HepG2 (cell line): ENCODE measurements around the gene CHST13. TPM values are rescaled to one million over a fixed set of nuclear protein-coding genes. Genes with fewer than 3 reads are reported as not detected.
A peak's percentile ranks its signal among the peaks of the same experiment; 100 is the strongest.

Source experiments
- ATAC-seq: fragments of 200-7000 bp; cut with Tn5 transposase; 3 replicates; pipeline ENCODE4 v1.9.1; 2020; ENCODE audit warnings: mild to moderate bottlenecking, moderate library complexity
- BruUV-seq: library from RNA; stranded (reverse); fragments of 400-500 nt; replicated peaks from 2 replicates; lab custom pipeline; 2021; lab: Mats Ljungman, UMichigan
- CTCF ChIA-PET: fragments of 300-600 bp; formaldehyde crosslinking; extraction: SDS; loops from one replicate; lab custom pipeline; 2021; ENCODE audit warnings: low total read pairs, inconsistent platforms, low intra/inter-chr PET ratio; lab: Yijun Ruan, JAX
- POLR2A ChIA-PET: fragments of 350-600 bp; sonication (Branson Sonifier 250); formaldehyde crosslinking; loops from one replicate; lab custom pipeline; 2020; ENCODE audit warnings: antibody characterized with exemption, inconsistent platforms; lab: Yijun Ruan, JAX
- DNase-seq: peaks from one replicate; pipeline ENCODE4 v3.0.0-alpha.2; 2015; ENCODE audit warnings: low spot score
- FAIRE-seq: peaks from 3 replicates; lab custom pipeline; 2011; peaks lifted over from hg19 to GRCh38; lab: Jason Lieb, UNC
- H2AFZ ChIP-seq: one replicate; pipeline ENCODE4 v1.6.1; 2011; ENCODE audit warnings: low read length, inconsistent platforms
- H3K27ac ChIP-seq: fragments of 300-600 bp; 3 replicates; pipeline ENCODE4 v1.8.0; 2011; ENCODE audit warnings: mixed run types, mild to moderate bottlenecking, mixed read lengths, low read length, inconsistent platforms; ENCODE audit not compliant: insufficient read depth; ENCODE audit errors: extremely low read length
- H3K27me3 ChIP-seq, 2 experiments: fragments of 200-600 bp in 1 of 2; 2 replicates in 1 of 2; 3 replicates in 1 of 2; pipeline versions ENCODE4 v1.6.0 to v1.8.0; 2011; ENCODE audit warnings: low read length in 2 of 2, mild to moderate bottlenecking in 2 of 2, moderate library complexity in 2 of 2, inconsistent platforms in 1 of 2; ENCODE audit not compliant: insufficient read depth in 2 of 2, control insufficient read depth in 1 of 2
- H3K36me3 ChIP-seq, 2 experiments: fragments of 200-600 bp in 1 of 2; replicated peaks in 1 of 2; 2 replicates in 1 of 2; 3 replicates in 1 of 2; pipeline versions ENCODE4 v1.5.1 to v1.8.0; 2011; ENCODE audit warnings: low read length in 2 of 2, inconsistent platforms in 1 of 2; ENCODE audit not compliant: insufficient read depth in 2 of 2, control insufficient read depth in 1 of 2
- H3K4me1 ChIP-seq: 2 replicates; pipeline ENCODE4 v1.5.1; 2012; ENCODE audit warnings: low read length, inconsistent platforms; ENCODE audit not compliant: insufficient read depth
- H3K4me2 ChIP-seq: 2 replicates; pipeline ENCODE4 v1.6.0; 2011; ENCODE audit warnings: low read depth, low read length, inconsistent platforms
- H3K4me3 ChIP-seq, 3 experiments: fragments of 200-600 bp in 1 of 3; sonication (generic), shearing (Covaris generic) in 1 of 3; replicated peaks in 1 of 3; 2 replicates each; pipeline ENCODE4 v1.5.1; 2011 to 2016; ENCODE audit warnings: low read length in 3 of 3, inconsistent platforms in 2 of 3, low read depth in 2 of 3, mild to moderate bottlenecking in 2 of 3, control low read depth in 1 of 3, mixed read lengths in 1 of 3; ENCODE audit not compliant: insufficient read depth in 1 of 3
- H3K79me2 ChIP-seq: one replicate; pipeline ENCODE4 v1.6.1; 2011; ENCODE audit warnings: low read length, inconsistent platforms; ENCODE audit not compliant: insufficient read depth
- H3K9ac ChIP-seq: 2 replicates; pipeline ENCODE4 v1.6.0; 2011; ENCODE audit warnings: mild to moderate bottlenecking, low read depth, low read length, inconsistent platforms; ENCODE audit not compliant: insufficient read depth
- H3K9me3 ChIP-seq: 2 replicates; pipeline ENCODE4 v1.5.1; 2012; ENCODE audit warnings: mild to moderate bottlenecking, low read length
- H4K20me1 ChIP-seq: 2 replicates; pipeline ENCODE4 v1.6.0; 2011; ENCODE audit warnings: inconsistent platforms, mild to moderate bottlenecking, low read length, moderate library complexity; ENCODE audit not compliant: insufficient read depth
- AGO2 ChIP-seq: fragments of 200-400 bp; formaldehyde crosslinking; optimal IDR thresholded peaks from 2 replicates; pipeline ENCODE3; 2017; ENCODE audit warnings: mild to moderate bottlenecking, low read depth, low read length, moderate library complexity
- ATF5 ChIP-seq: sonication (generic); formaldehyde crosslinking; IDR thresholded peaks from 2 replicates; pipeline ENCODE4 v1.4.0; 2020; ENCODE audit warnings: mild to moderate bottlenecking, low read depth, missing genetic modification reagents
- ESRRA ChIP-seq: sonication (generic); formaldehyde crosslinking; IDR thresholded peaks from 2 replicates; pipeline ENCODE4 v1.5.1; 2020; ENCODE audit warnings: mild to moderate bottlenecking, low read depth, missing genetic modification reagents
- KDM3A ChIP-seq: IDR thresholded peaks from 2 replicates; pipeline ENCODE4 v1.6.1; 2018; ENCODE audit warnings: low read depth, missing compliant biosample characterization
- KLF6 ChIP-seq: IDR thresholded peaks from 2 replicates; pipeline ENCODE4 v1.8.0; 2016; ENCODE audit warnings: missing biosample characterization, missing genetic modification reagents
- NFYC ChIP-seq: IDR thresholded peaks from 2 replicates; pipeline ENCODE4 v1.6.1; 2016; ENCODE audit warnings: missing genetic modification reagents, missing compliant biosample characterization
- RAD21 ChIP-seq: fragments of 450-650 bp; formaldehyde crosslinking; IDR thresholded peaks from 2 replicates; pipeline ENCODE4 v1.5.0; 2020; ENCODE audit warnings: mild to moderate bottlenecking
- SALL2 ChIP-seq: sonication (generic); formaldehyde crosslinking; IDR thresholded peaks from 2 replicates; pipeline ENCODE4 v1.8.1; 2023; ENCODE audit warnings: mild to moderate bottlenecking, missing genetic modification reagents, inconsistent platforms
- SP4 ChIP-seq: sonication (generic); formaldehyde crosslinking; IDR thresholded peaks from 2 replicates; pipeline ENCODE4 v1.8.1; 2023; ENCODE audit warnings: mild to moderate bottlenecking, missing genetic modification reagents
- SRY ChIP-seq: sonication (generic); formaldehyde crosslinking; IDR thresholded peaks from 2 replicates; pipeline ENCODE4 v1.8.0; 2022; ENCODE audit warnings: mild to moderate bottlenecking, missing genetic modification reagents
- ZC3H4 ChIP-seq: sonication (generic); formaldehyde crosslinking; IDR thresholded peaks from 2 replicates; pipeline ENCODE4 v1.4.0; 2020; ENCODE audit warnings: missing genetic modification reagents, borderline replicate concordance
- ZNF12 ChIP-seq: sonication (generic); formaldehyde crosslinking; IDR thresholded peaks from 2 replicates; pipeline ENCODE4 v1.5.0; 2020; ENCODE audit warnings: missing genetic modification reagents
- ZNF562 ChIP-seq: sonication (generic); formaldehyde crosslinking; IDR thresholded peaks from 2 replicates; pipeline ENCODE4 v1.8.0; 2022; ENCODE audit warnings: missing genetic modification reagents, borderline replicate concordance
- ZNF605 ChIP-seq: sonication (generic); formaldehyde crosslinking; IDR thresholded peaks from 2 replicates; pipeline ENCODE4 v1.8.0; 2022; ENCODE audit warnings: mild to moderate bottlenecking, missing genetic modification reagents
- ZNF891 ChIP-seq: sonication (generic); formaldehyde crosslinking; IDR thresholded peaks from 2 replicates; pipeline ENCODE4 v1.5.0; 2020; ENCODE audit warnings: mild to moderate bottlenecking, missing genetic modification reagents
- WGBS: methylation state at CpG from one replicate; pipeline ENCODE4 v1.1.6; 2017; ENCODE audit warnings: low lambda C conversion rate; 5-methylcytosine and 5-hydroxymethylcytosine counted together
- in situ Hi-C: cut with HindIII; loops from 2 replicates; pipeline ENCODE4 v1.10.0; 2017; ENCODE audit warnings: low pct_unique_long_range_greater_than_20kb; ENCODE audit not compliant: extremely low pct_ligation_motif_present
- intact Hi-C: fragments of 100-400 bp; cut with micrococcal nuclease; formaldehyde crosslinking; loops from one replicate; pipeline ENCODE4 v1.10.0; 2022; ENCODE audit not compliant: unreplicated experiment
- polyA plus RNA-seq, 8 experiments: library from polyadenylated mRNA; depleted of rRNA in 3 of 8; stranded (reverse) in 7 of 8; unstranded in 1 of 8; fragments of >200 nt; fragmentation: Illumina TruSeq in 4 of 8; extraction: Trizol in 4 of 8; gene quantifications; 2 replicates each; pipeline versions ENCODE4 v1.2.1 to v1.2.3, GENCODE V29; 2011 to 2016; ENCODE audit warnings: low read depth in 4 of 8, missing spikeins in 1 of 8, mixed read lengths in 1 of 8; ENCODE audit not compliant: insufficient read depth in 1 of 8
- total RNA-seq, 5 experiments: library from RNA; depleted of rRNA; stranded (reverse); fragments of >200 nt; fragmentation: Illumina TruSeq; extraction: Trizol; gene quantifications; 2 replicates each; pipeline ENCODE4 v1.2.3, GENCODE V29; 2016; ENCODE audit warnings: low read depth in 1 of 5

Gene CHST13
- total and polyA plus RNA-seq, 2 of the 13 experiments (the other 11 are each of a cell fraction or from before 2014, with no cell fraction given) = 32.0 to 43.1 TPM

GRCh38 chr3:126550488-126551051 lies 26.6 kb downstream of the CHST13 start (continued):
- TF ChIP-seq ATF5 (CRISPR knock-in tag) (no peak), SALL2 (no peak), NFYC (CRISPR knock-in tag) (no peak), ZNF891 (CRISPR knock-in tag) (no peak), SP4 (CRISPR knock-in tag) (no peak), AGO2 (no peak), KDM3A (no peak), ESRRA (CRISPR knock-in tag) (no peak), ZNF562 (CRISPR knock-in tag) (no peak)

- TF ChIP-seq ZC3H4 (CRISPR knock-in tag) (no peak), ZNF605 (CRISPR knock-in tag) (no peak), ZNF12 (CRISPR knock-in tag) (no peak), KLF6 (CRISPR knock-in tag) (no peak), RAD21 (no peak), SRY (no peak), AGO2 (no peak)
- ChIA-PET POLR2A (no interaction called here), CTCF (no interaction called here)
- FAIRE-seq (no peak), DNase-seq (no peak), ATAC-seq (0 out of 3 replicates have a peak, but pooled peaks have one; percentile 5)
- WGBS = 6% methylated on average over 5 of the region's 13 CpGs
- Histone ChIP-seq H4K20me1 (no peaks in the 10 kb centered on the region), H3K4me1 (peaks cover 8% of the 10 kb centered on the region; the same call in 1 of the 2 replicates), H3K79me2 (no peaks in the 10 kb centered on the region), H3K4me3 (no peak overlapping the region), H3K27me3 (peaks cover 5 to 35% of the 10 kb centered on the region in 2 experiments; a peak in 2 of 5 replicates), H3K27ac (no peak overlapping the region), H3K36me3 (no peaks in the 10 kb centered on the region), H3K9ac (no peak overlapping the region), H3K4me2 (no peak overlapping the region), H2AFZ (no peak overlapping the region), H3K9me3 (no peaks in the 10 kb centered on the region)
- BruUV-seq = no TSS peak
- in situ Hi-C loops = no loop called here
- intact Hi-C loops = loop anchor here (10.0 kb wide), 2 partner anchors 56 to 924 kb away; no protein-coding TSS in a partner anchor
Observed at GRCh38 chr3:126551121-126551838, 27.3 kb downstream of the CHST13 start.
